HCT116 (cell line): Measurements from ENCODE around the gene POU2AF1. TPM values are rescaled to one million over a fixed set of nuclear protein-coding genes. Genes with fewer than 3 reads are reported as not detected.

ENCODE experiments used
- ATAC-seq: fragments of 200-7000 bp; cut with Tn5 transposase; 2 replicates; pipeline ENCODE4 v1.9.1; 2020; ENCODE audit warnings: mild to moderate bottlenecking, moderate library complexity
- BruUV-seq: library from RNA; stranded (reverse); fragments of 400-500 nt; replicated peaks from 2 replicates; lab custom pipeline; 2021; lab: Mats Ljungman, UMichigan
- CTCF ChIA-PET: fragments of 300-600 bp; sonication (Branson Sonifier 250); formaldehyde crosslinking; loops from one replicate; lab custom pipeline; 2021; ENCODE audit warnings: antibody characterized with exemption; lab: Charles Lee
- POLR2A ChIA-PET: fragments of 300-600, 350-600 bp; sonication (Branson Sonifier 250); formaldehyde crosslinking; loops from one replicate; lab custom pipeline; 2021; ENCODE audit warnings: antibody characterized with exemption; lab: Charles Lee
- RAD21 ChIA-PET, 2 experiments: fragments of 300-600 bp; sonication (Branson Sonifier 250); formaldehyde crosslinking; loops; one replicate each; lab custom pipeline; 2023; ENCODE audit warnings: low total read pairs in 2 of 2; ENCODE audit not compliant: uncharacterized antibody in 2 of 2, unreplicated experiment in 2 of 2, low non-redundant PET in 1 of 2; lab: Charles Lee
- DNase-seq: peaks from one replicate; pipeline ENCODE4 v3.0.0-alpha.2; 2010; ENCODE audit warnings: low read depth, low spot score
- H2AFZ ChIP-seq: fragments of 200-600 bp; shearing (Covaris generic), sonication (generic); 2 replicates; pipeline ENCODE4 v1.6.1; 2017; ENCODE audit warnings: low read depth, mixed run types, mixed read lengths, antibody characterized with exemption, low read length; ENCODE audit not compliant: poor library complexity, severe bottlenecking
- H3K27ac ChIP-seq: 2 replicates; pipeline ENCODE4 v1.5.1; 2012; ENCODE audit warnings: low read depth, low read length
- H3K27me3 ChIP-seq: fragments of 200-600 bp; sonication (generic); 2 replicates; pipeline ENCODE4 v1.6.1; 2016; ENCODE audit warnings: mixed run types, low read length, mixed read lengths; ENCODE audit not compliant: insufficient read depth
- H3K36me3 ChIP-seq, 2 experiments: fragments of 200-500 bp in 1 of 2; fragments of 200-600 bp in 1 of 2; sonication (Bioruptor generic) in 1 of 2; sonication (generic) in 1 of 2; 2 replicates each; pipeline versions ENCODE4 v1.5.1 to v1.6.1; 2014 to 2016; ENCODE audit warnings: low read length in 2 of 2, inconsistent platforms in 1 of 2, mixed read lengths in 1 of 2, mixed run types in 1 of 2; ENCODE audit not compliant: insufficient read depth in 2 of 2, control insufficient read depth in 1 of 2
- H3K4me1 ChIP-seq, 2 experiments: fragments of 200-600 bp in 1 of 2; sonication (generic) in 1 of 2; 2 replicates each; pipeline versions ENCODE4 v1.5.1 to v1.6.1; 2012 to 2017; ENCODE audit warnings: low read length in 2 of 2, inconsistent platforms in 1 of 2, mild to moderate bottlenecking in 1 of 2, mixed read lengths in 1 of 2, mixed run types in 1 of 2, moderate library complexity in 1 of 2; ENCODE audit not compliant: insufficient read depth in 2 of 2, control insufficient read depth in 1 of 2
- H3K4me2 ChIP-seq: fragments of 200-600 bp; sonication (generic); 2 replicates; pipeline ENCODE4 v1.6.1; 2017; ENCODE audit warnings: mixed run types, low read length, mixed read lengths
- H3K4me3 ChIP-seq, 2 experiments: fragments of 200-600 bp in 1 of 2; sonication (generic) in 1 of 2; replicated peaks in 1 of 2; 2 replicates each; pipeline ENCODE4 v1.5.1; 2011 to 2016; ENCODE audit warnings: low read length in 2 of 2, control low read depth in 1 of 2, low read depth in 1 of 2, mild to moderate bottlenecking in 1 of 2, mixed read lengths in 1 of 2, mixed run types in 1 of 2
- H3K79me2 ChIP-seq: fragments of 200-600 bp; sonication (generic); 2 replicates; pipeline ENCODE4 v1.6.1; 2017; ENCODE audit warnings: mild to moderate bottlenecking, mixed run types, low read length, moderate library complexity, mixed read lengths; ENCODE audit not compliant: insufficient read depth
- H3K9ac ChIP-seq: fragments of 200-600 bp; sonication (generic); 2 replicates; pipeline ENCODE4 v1.6.1; 2016; ENCODE audit warnings: low read length, mixed read lengths
- H3K9me2 ChIP-seq: fragments of 200-600 bp; sonication (generic), shearing (Covaris generic); 2 replicates; pipeline ENCODE4 v1.6.1; 2017; ENCODE audit warnings: mixed run types, mild to moderate bottlenecking, moderate library complexity; ENCODE audit not compliant: insufficient read depth
- H3K9me3 ChIP-seq, 2 experiments: fragments of 200-500 bp in 1 of 2; fragments of 200-600 bp in 1 of 2; sonication (Bioruptor generic) in 1 of 2; sonication (generic) in 1 of 2; 2 replicates each; pipeline ENCODE4 v1.6.1; 2014 to 2017; ENCODE audit warnings: low read length in 2 of 2, mixed read lengths in 2 of 2, inconsistent platforms in 1 of 2, low read depth in 1 of 2, mild to moderate bottlenecking in 1 of 2, mixed run types in 1 of 2, moderate library complexity in 1 of 2; ENCODE audit not compliant: control insufficient read depth in 1 of 2, insufficient read depth in 1 of 2
- H4K20me1 ChIP-seq: fragments of 200-600 bp; sonication (generic), shearing (Covaris generic); 2 replicates; pipeline ENCODE4 v1.6.1; 2017; ENCODE audit warnings: mixed run types, mild to moderate bottlenecking, moderate library complexity; ENCODE audit not compliant: insufficient read depth
- CEBPB ChIP-seq: IDR thresholded peaks from 2 replicates; pipeline ENCODE4 v1.6.1; 2012; ENCODE audit warnings: low read depth
- EGR1 ChIP-seq: IDR thresholded peaks from 2 replicates; pipeline ENCODE4 v1.6.1; 2012; ENCODE audit warnings: low read depth
- ELF1 ChIP-seq: IDR thresholded peaks from 2 replicates; pipeline ENCODE4 v1.6.1; 2012; ENCODE audit warnings: low read depth, borderline replicate concordance
- EZH2 ChIP-seq: fragments of 200-600 bp; sonication (generic); IDR thresholded peaks from 2 replicates; pipeline ENCODE4 v1.6.1; 2017; ENCODE audit warnings: antibody characterized with exemption, mixed run types
- EZH2phosphoT487 ChIP-seq: fragments of 200-600 bp; IDR thresholded peaks from 2 replicates; pipeline ENCODE4 v1.6.1; 2018; ENCODE audit warnings: antibody characterized with exemption, borderline replicate concordance
- FOSL1 ChIP-seq: IDR thresholded peaks from 2 replicates; pipeline ENCODE4 v1.6.1; 2012; ENCODE audit warnings: low read depth
- JUND ChIP-seq: IDR thresholded peaks from 2 replicates; pipeline ENCODE4 v1.6.1; 2012
- POLR2A ChIP-seq: IDR thresholded peaks from 2 replicates; pipeline ENCODE4 v1.7.0; 2011; ENCODE audit warnings: borderline replicate concordance; ENCODE audit not compliant: insufficient read depth, insufficient read length; ENCODE audit errors: extremely low read depth
- RAD21 ChIP-seq: IDR thresholded peaks from 2 replicates; pipeline ENCODE4 v1.6.1; 2012; ENCODE audit warnings: low read depth, mild to moderate bottlenecking
- SIN3A ChIP-seq: IDR thresholded peaks from 2 replicates; pipeline ENCODE4 v1.6.1; 2012; ENCODE audit warnings: low read depth
- TCF7L2 ChIP-seq: IDR thresholded peaks from 2 replicates; pipeline ENCODE4 v1.7.0; 2011; ENCODE audit warnings: borderline replicate concordance, inconsistent platforms; ENCODE audit not compliant: insufficient read depth, insufficient read length; ENCODE audit errors: extremely low read depth
- ZFX ChIP-seq: fragments of 450-650 bp; IDR thresholded peaks from 2 replicates; pipeline ENCODE4 v1.6.1; 2017
- ZNF274 ChIP-seq: fragments of 200-500 bp; sonication (Bioruptor generic); IDR thresholded peaks from 2 replicates; pipeline ENCODE4 v1.6.1; 2014; ENCODE audit warnings: mild to moderate bottlenecking, low read depth, low read length, inconsistent platforms
- intact Hi-C: fragments of 100-400 bp; cut with micrococcal nuclease; formaldehyde crosslinking; loops from 2 replicates; pipeline ENCODE4 v1.10.0; 2022
- total RNA-seq: library from RNA; stranded (reverse); gene quantifications from one replicate; pipeline ENCODE4 v1.2.1, GENCODE V29; 2021; ENCODE audit not compliant: unreplicated experiment
- TF ChIP-seq, protein P1 (sequence below): IDR thresholded peaks from 2 replicates; pipeline ENCODE4 v1.6.1; 2012
- TF ChIP-seq, protein P2 (sequence below): IDR thresholded peaks from 2 replicates; pipeline ENCODE4 v1.6.1; 2012; ENCODE audit warnings: low read depth
- TF ChIP-seq, protein P3 (sequence below): IDR thresholded peaks from 2 replicates; pipeline ENCODE4 v1.6.1; 2012

The POU2AF1 gene
- total RNA-seq, 1 experiment from 2014 or later, result 0.17 TPM

DNA sequence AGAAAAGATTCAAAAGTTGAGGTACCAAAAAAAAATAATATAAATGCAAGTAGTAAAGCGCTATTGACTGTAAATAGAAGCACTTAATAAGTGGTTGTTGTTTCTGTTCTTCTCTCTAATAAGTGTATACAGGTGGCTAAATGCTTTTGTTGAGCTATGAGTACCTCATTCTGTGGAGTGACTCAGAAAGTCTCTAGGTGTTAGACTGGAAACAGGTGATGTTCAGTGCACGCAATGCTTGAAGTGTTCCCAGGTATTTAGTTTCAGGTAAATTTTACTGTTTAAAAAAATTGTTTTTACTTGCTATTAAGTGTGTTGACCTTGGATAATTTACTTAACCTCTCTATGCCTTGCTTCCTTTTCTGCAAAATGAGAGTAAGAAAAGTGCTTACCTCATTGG, 56.5 kb downstream of the POU2AF1 start:
- intact Hi-C loops, result no loop called here
- no peaks in the 10 kb centered on the region for H3K9me3 ChIP-seq

DNA sequence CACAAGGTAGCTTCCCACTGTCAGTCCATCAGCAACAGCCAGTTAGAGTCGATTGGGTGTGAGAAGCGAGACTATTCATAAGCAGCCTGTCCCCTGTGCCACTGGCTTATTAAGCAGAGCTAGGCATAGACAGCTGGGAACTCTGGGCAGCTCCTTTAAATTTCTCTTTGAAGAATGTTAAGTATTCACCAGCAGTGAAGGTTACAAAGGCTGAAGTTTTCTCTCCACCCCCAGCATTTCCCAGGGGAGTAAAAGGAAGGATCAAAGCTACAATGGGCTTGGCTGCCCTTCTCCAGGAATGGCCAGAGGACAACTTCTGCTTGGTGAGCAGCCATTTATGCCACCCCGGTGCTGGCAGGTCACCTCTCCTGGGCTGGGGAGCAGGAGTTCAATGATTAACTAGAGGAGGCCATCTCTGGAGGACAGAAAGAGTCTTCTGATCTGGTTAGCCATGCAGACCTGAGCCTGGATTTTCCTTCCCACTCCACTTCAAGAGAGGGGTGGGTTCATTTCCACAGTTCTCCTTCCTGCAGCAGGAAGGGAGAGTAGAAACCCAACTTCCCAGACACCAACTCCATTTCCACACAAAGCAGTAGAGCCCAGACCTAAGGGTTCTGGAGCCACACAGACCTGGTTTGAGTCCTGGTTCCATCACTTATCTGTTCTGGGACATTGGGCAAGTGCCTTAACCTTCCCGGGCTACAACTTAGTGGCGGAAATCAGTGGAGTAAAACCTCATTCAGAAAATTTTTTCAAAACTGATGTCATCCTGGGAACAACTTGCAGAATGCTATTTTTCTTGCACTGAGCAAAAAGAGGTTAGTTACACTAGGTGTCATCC, 58.1 kb downstream of the POU2AF1 start:
- H3K27me3 ChIP-seq, result peaks cover 20% of the 10 kb centered on the region
- H3K9me2 ChIP-seq, result no peaks in the 10 kb centered on the region
- H3K4me2 ChIP-seq, result no peak overlapping the region
- H3K9ac ChIP-seq, result no peak overlapping the region
- no peaks in the 10 kb centered on the region for H3K9me3 ChIP-seq
- no peaks in the 10 kb centered on the region for H3K79me2 ChIP-seq
- TF ChIP-seq, protein P1, sequence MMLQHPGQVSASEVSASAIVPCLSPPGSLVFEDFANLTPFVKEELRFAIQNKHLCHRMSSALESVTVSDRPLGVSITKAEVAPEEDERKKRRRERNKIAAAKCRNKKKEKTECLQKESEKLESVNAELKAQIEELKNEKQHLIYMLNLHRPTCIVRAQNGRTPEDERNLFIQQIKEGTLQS, result no peak
- no peak for TF ChIP-seq FOSL1
- TF ChIP-seq TCF7L2, result no peak
- TF ChIP-seq, protein P2, sequence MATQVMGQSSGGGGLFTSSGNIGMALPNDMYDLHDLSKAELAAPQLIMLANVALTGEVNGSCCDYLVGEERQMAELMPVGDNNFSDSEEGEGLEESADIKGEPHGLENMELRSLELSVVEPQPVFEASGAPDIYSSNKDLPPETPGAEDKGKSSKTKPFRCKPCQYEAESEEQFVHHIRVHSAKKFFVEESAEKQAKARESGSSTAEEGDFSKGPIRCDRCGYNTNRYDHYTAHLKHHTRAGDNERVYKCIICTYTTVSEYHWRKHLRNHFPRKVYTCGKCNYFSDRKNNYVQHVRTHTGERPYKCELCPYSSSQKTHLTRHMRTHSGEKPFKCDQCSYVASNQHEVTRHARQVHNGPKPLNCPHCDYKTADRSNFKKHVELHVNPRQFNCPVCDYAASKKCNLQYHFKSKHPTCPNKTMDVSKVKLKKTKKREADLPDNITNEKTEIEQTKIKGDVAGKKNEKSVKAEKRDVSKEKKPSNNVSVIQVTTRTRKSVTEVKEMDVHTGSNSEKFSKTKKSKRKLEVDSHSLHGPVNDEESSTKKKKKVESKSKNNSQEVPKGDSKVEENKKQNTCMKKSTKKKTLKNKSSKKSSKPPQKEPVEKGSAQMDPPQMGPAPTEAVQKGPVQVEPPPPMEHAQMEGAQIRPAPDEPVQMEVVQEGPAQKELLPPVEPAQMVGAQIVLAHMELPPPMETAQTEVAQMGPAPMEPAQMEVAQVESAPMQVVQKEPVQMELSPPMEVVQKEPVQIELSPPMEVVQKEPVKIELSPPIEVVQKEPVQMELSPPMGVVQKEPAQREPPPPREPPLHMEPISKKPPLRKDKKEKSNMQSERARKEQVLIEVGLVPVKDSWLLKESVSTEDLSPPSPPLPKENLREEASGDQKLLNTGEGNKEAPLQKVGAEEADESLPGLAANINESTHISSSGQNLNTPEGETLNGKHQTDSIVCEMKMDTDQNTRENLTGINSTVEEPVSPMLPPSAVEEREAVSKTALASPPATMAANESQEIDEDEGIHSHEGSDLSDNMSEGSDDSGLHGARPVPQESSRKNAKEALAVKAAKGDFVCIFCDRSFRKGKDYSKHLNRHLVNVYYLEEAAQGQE, result no peak
- no peak for TF ChIP-seq ZFX
- TF ChIP-seq EZH2, result no peak
- TF ChIP-seq ZNF274, result no peak
- no peak for TF ChIP-seq EZH2phosphoT487
- TF ChIP-seq RAD21, result no peak
- TF ChIP-seq, protein P3, sequence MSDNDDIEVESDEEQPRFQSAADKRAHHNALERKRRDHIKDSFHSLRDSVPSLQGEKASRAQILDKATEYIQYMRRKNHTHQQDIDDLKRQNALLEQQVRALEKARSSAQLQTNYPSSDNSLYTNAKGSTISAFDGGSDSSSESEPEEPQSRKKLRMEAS, result no peak
- TF ChIP-seq JUND, result no peak
- TF ChIP-seq EGR1, result no peak
- no peak for TF ChIP-seq SIN3A
- no peak for TF ChIP-seq CEBPB
- TF ChIP-seq ELF1, result no peak
- H3K4me1 ChIP-seq, result no peaks in the 10 kb centered on the region
- intact Hi-C loops, result no loop called here
- H4K20me1 ChIP-seq, result no peaks in the 10 kb centered on the region
- ChIA-PET RAD21 (no interaction called here), CTCF (no interaction called here), POLR2A (no interaction called here)
- DNase-seq, result no peak
- no peak overlapping the region for H2AFZ ChIP-seq
- H3K36me3 ChIP-seq, result no peaks in the 10 kb centered on the region
- ATAC-seq, result no peak
- no peak overlapping the region for H3K4me3 ChIP-seq
- BruUV-seq, result no TSS peak
- H3K27ac ChIP-seq, result no peak overlapping the region

More for the DNA sequence above, 56.5 kb downstream of the POU2AF1 start:
- Histone ChIP-seq H3K27ac (no peak overlapping the region), H3K4me1 (no peaks in the 10 kb centered on the region), H3K4me3 (no peak overlapping the region), H4K20me1 (no peaks in the 10 kb centered on the region), H3K9me2 (no peaks in the 10 kb centered on the region), H3K36me3 (no peaks in the 10 kb centered on the region), H3K27me3 (peaks cover 22% of the 10 kb centered on the region), H3K9ac (no peak overlapping the region), H2AFZ (no peak overlapping the region), H3K79me2 (no peaks in the 10 kb centered on the region), H3K4me2 (no peak overlapping the region)
- ChIA-PET POLR2A (no interaction called here), CTCF (no interaction called here), RAD21 (no interaction called here)
- DNase-seq, result no peak
- no peak for ATAC-seq
- BruUV-seq, result no TSS peak
- TF ChIP-seq EZH2 (no peak), POLR2A (no peak)
